ENCODE measurements around the gene CCDC141. TPM values are rescaled to one million over a fixed set of nuclear protein-coding genes. Genes with fewer than 3 reads are reported as not detected.

Gene CCDC141
- total and polyA plus RNA-seq, 2 experiments from 2014 or later: 11.7 to 13.4 TPM

DNA sequence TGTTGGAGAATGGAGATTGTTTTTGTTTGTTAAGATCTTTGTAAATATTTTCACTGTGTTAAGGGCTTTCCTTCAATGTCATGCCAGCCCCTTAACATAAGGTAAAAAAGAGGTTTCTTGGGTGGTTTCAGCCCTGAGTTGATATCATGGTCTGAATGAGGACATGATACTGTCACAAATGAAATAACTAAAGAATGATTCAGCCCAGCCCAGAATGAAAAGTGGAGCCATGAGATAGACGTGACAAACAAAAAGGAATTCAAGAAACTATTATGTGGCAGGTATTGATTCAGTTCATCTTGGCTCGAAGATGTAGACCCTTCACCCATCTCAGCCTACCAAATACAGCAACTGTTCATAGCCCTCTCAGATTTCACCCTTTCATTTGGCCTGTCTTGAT is 154.1 kb downstream of the CCDC141 start:
- no peaks in the 10 kb centered on the region for H4K20me1 ChIP-seq (replicated peaks; ENCODE audit: insufficient read depth)
- H3K79me2 ChIP-seq (replicated peaks; ENCODE audit: insufficient read depth): no peaks in the 10 kb centered on the region
- H3K4me3 Mint-ChIP-seq: no peak overlapping the region
- DNase-seq (ENCODE audit: low spot score) (no peak), ATAC-seq (no peak)
- no peak for TF ChIP-seq CREB1 (CRISPR knock-in tag; IDR thresholded peaks at IDR 0.05; ENCODE audit: low read depth)
- TF ChIP-seq, protein P1, sequence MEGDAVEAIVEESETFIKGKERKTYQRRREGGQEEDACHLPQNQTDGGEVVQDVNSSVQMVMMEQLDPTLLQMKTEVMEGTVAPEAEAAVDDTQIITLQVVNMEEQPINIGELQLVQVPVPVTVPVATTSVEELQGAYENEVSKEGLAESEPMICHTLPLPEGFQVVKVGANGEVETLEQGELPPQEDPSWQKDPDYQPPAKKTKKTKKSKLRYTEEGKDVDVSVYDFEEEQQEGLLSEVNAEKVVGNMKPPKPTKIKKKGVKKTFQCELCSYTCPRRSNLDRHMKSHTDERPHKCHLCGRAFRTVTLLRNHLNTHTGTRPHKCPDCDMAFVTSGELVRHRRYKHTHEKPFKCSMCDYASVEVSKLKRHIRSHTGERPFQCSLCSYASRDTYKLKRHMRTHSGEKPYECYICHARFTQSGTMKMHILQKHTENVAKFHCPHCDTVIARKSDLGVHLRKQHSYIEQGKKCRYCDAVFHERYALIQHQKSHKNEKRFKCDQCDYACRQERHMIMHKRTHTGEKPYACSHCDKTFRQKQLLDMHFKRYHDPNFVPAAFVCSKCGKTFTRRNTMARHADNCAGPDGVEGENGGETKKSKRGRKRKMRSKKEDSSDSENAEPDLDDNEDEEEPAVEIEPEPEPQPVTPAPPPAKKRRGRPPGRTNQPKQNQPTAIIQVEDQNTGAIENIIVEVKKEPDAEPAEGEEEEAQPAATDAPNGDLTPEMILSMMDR (conservative IDR thresholded peaks at IDR 0.05; ENCODE audit: low read depth in 2 of 2): no peak
- TF ChIP-seq ZNF331 (CRISPR knock-in tag; IDR thresholded peaks at IDR 0.05; ENCODE audit: low read depth): no peak
- no peak for TF ChIP-seq POLR2AphosphoS5 (IDR thresholded peaks at IDR 0.05; ENCODE audit: low read depth)
- TF ChIP-seq, protein P2, sequence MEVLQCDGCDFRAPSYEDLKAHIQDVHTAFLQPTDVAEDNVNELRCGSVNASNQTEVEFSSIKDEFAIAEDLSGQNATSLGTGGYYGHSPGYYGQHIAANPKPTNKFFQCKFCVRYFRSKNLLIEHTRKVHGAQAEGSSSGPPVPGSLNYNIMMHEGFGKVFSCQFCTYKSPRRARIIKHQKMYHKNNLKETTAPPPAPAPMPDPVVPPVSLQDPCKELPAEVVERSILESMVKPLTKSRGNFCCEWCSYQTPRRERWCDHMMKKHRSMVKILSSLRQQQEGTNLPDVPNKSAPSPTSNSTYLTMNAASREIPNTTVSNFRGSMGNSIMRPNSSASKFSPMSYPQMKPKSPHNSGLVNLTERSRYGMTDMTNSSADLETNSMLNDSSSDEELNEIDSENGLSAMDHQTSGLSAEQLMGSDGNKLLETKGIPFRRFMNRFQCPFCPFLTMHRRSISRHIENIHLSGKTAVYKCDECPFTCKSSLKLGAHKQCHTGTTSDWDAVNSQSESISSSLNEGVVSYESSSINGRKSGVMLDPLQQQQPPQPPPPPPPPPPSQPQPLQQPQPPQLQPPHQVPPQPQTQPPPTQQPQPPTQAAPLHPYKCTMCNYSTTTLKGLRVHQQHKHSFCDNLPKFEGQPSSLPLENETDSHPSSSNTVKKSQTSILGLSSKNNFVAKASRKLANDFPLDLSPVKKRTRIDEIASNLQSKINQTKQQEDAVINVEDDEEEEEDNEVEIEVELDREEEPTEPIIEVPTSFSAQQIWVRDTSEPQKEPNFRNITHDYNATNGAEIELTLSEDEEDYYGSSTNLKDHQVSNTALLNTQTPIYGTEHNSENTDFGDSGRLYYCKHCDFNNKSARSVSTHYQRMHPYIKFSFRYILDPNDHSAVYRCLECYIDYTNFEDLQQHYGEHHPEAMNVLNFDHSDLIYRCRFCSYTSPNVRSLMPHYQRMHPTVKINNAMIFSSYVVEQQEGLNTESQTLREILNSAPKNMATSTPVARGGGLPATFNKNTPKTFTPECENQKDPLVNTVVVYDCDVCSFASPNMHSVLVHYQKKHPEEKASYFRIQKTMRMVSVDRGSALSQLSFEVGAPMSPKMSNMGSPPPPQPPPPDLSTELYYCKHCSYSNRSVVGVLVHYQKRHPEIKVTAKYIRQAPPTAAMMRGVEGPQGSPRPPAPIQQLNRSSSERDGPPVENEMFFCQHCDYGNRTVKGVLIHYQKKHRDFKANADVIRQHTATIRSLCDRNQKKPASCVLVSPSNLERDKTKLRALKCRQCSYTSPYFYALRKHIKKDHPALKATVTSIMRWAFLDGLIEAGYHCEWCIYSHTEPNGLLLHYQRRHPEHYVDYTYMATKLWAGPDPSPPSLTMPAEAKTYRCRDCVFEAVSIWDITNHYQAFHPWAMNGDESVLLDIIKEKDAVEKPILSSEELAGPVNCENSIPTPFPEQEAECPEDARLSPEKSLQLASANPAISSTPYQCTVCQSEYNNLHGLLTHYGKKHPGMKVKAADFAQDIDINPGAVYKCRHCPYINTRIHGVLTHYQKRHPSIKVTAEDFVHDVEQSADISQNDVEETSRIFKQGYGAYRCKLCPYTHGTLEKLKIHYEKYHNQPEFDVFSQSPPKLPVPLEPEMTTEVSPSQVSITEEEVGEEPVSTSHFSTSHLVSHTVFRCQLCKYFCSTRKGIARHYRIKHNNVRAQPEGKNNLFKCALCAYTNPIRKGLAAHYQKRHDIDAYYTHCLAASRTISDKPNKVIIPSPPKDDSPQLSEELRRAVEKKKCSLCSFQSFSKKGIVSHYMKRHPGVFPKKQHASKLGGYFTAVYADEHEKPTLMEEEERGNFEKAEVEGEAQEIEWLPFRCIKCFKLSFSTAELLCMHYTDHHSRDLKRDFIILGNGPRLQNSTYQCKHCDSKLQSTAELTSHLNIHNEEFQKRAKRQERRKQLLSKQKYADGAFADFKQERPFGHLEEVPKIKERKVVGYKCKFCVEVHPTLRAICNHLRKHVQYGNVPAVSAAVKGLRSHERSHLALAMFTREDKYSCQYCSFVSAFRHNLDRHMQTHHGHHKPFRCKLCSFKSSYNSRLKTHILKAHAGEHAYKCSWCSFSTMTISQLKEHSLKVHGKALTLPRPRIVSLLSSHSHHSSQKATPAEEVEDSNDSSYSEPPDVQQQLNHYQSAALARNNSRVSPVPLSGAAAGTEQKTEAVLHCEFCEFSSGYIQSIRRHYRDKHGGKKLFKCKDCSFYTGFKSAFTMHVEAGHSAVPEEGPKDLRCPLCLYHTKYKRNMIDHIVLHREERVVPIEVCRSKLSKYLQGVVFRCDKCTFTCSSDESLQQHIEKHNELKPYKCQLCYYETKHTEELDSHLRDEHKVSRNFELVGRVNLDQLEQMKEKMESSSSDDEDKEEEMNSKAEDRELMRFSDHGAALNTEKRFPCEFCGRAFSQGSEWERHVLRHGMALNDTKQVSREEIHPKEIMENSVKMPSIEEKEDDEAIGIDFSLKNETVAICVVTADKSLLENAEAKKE (CRISPR knock-in tag; IDR thresholded peaks at IDR 0.05): no peak
- no peak for TF ChIP-seq EZH2 (IDR thresholded peaks at IDR 0.05; ENCODE audit: low read depth, unreplicated experiment)
- no peak for TF ChIP-seq JUNB (IDR thresholded peaks at IDR 0.05; ENCODE audit: unreplicated experiment)
- TF ChIP-seq NANOG (IDR thresholded peaks at IDR 0.05; ENCODE audit: borderline replicate concordance): no peak
- TF ChIP-seq, protein P3, sequence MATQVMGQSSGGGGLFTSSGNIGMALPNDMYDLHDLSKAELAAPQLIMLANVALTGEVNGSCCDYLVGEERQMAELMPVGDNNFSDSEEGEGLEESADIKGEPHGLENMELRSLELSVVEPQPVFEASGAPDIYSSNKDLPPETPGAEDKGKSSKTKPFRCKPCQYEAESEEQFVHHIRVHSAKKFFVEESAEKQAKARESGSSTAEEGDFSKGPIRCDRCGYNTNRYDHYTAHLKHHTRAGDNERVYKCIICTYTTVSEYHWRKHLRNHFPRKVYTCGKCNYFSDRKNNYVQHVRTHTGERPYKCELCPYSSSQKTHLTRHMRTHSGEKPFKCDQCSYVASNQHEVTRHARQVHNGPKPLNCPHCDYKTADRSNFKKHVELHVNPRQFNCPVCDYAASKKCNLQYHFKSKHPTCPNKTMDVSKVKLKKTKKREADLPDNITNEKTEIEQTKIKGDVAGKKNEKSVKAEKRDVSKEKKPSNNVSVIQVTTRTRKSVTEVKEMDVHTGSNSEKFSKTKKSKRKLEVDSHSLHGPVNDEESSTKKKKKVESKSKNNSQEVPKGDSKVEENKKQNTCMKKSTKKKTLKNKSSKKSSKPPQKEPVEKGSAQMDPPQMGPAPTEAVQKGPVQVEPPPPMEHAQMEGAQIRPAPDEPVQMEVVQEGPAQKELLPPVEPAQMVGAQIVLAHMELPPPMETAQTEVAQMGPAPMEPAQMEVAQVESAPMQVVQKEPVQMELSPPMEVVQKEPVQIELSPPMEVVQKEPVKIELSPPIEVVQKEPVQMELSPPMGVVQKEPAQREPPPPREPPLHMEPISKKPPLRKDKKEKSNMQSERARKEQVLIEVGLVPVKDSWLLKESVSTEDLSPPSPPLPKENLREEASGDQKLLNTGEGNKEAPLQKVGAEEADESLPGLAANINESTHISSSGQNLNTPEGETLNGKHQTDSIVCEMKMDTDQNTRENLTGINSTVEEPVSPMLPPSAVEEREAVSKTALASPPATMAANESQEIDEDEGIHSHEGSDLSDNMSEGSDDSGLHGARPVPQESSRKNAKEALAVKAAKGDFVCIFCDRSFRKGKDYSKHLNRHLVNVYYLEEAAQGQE (IDR thresholded peaks at IDR 0.05; ENCODE audit: unreplicated experiment): no peak
- no peak for TF ChIP-seq ZNF114 (CRISPR knock-in tag; IDR thresholded peaks at IDR 0.05)
- no peak for TF ChIP-seq EZH2phosphoT487 (IDR thresholded peaks at IDR 0.05; ENCODE audit: unreplicated experiment)
- TF ChIP-seq, protein P4, sequence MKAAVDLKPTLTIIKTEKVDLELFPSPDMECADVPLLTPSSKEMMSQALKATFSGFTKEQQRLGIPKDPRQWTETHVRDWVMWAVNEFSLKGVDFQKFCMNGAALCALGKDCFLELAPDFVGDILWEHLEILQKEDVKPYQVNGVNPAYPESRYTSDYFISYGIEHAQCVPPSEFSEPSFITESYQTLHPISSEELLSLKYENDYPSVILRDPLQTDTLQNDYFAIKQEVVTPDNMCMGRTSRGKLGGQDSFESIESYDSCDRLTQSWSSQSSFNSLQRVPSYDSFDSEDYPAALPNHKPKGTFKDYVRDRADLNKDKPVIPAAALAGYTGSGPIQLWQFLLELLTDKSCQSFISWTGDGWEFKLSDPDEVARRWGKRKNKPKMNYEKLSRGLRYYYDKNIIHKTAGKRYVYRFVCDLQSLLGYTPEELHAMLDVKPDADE (IDR thresholded peaks at IDR 0.05): no peak
- TF ChIP-seq STAT1 (IDR thresholded peaks at IDR 0.05; ENCODE audit: unreplicated experiment): no peak
- no peak overlapping the region for H3K27ac ChIP-seq (ENCODE audit: low read depth)
- no peak overlapping the region for H2AFZ ChIP-seq
- H3K27ac Mint-ChIP-seq: no peak overlapping the region
- H3K27me3 Mint-ChIP-seq (ENCODE audit: insufficient read depth, low read depth, poor library complexity): no peaks in the 10 kb centered on the region
- no peaks in the 10 kb centered on the region for H3K4me1 ChIP-seq (ENCODE audit: insufficient read depth)
- no peaks in the 10 kb centered on the region for H3K36me3 ChIP-seq (ENCODE audit: insufficient read depth)
- no peaks in the 10 kb centered on the region for H3F3A ChIP-seq (replicated peaks; ENCODE audit: low read depth)
- peaks cover 21% of the 10 kb centered on the region for H3K4me1 Mint-ChIP-seq
- H3K36me3 Mint-ChIP-seq (ENCODE audit: low read depth): no peaks in the 10 kb centered on the region
- H3K9me2 ChIP-seq (ENCODE audit: insufficient read depth): 0 out of 2 replicates have a peak, but pooled peaks cover 3% of the 10 kb centered on the region
- H3K9me3 Mint-ChIP-seq: no peaks in the 10 kb centered on the region
- no peak overlapping the region for H3K4me2 ChIP-seq
- H3K4me3 ChIP-seq: no peak overlapping the region
- H3K27me3 ChIP-seq (ENCODE audit: insufficient read depth): no peaks in the 10 kb centered on the region

Measured in GM23338 (cell line).